ENCODE results near the gene KCNQ5. TPM values are rescaled to one million over a fixed set of nuclear protein-coding genes. Genes with fewer than 3 reads are reported as not detected.

The KCNQ5 gene
- total RNA-seq, 1 experiment from 2014 or later = not detected

DNA sequence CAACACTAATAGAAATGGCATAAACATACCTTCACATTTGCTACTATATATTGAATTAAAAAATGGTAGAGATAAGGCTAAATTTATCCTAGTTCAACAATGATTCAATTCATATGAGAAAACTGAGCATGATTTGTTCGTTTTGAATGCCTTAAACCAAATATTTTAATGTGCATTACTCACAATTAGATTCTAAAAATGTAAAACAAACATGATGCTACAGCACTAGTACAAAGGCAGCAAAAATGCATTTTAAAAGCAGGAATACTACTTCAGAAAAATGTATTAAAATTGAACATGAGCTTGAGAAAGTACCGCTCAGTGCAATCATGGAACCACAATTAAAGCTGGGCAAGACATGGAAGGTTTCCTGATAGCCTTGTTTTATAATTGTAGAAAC lies 195.3 kb downstream of the KCNQ5 start:
- intact Hi-C loops (cut with micrococcal nuclease) = no loop called here
- BruUV-seq (replicated peaks) = no TSS peak
- H3K27ac ChIP-seq (ENCODE audit: low read depth, low read length) = no peak overlapping the region

DNA sequence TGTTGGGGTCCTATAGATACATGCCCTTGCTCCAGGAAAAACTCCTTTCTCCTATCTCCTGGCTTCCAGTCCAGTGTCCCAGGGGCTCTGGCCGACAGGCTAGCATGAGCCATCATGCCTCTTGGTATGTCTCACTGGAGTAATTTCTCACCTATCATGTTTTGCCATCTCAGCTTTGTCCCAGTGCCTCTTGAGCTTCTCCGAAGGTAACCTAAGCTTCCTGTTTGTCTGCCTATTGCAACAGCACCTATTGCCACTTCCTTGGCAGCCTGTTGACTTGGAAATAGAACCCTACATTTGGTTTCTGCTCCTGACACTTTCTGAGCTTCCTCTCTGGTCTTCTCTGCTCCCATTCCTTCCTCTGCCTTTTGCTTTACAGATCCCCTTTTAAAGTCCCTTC lies 197.7 kb downstream of the KCNQ5 start:
- H3K4me2 ChIP-seq (ENCODE audit: low read length) = no peak overlapping the region
- no peak overlapping the region for H3K4me3 ChIP-seq (replicated peaks in 1 of 2; ENCODE audit: low read depth in 1 of 2, low read length in 2 of 2)
- no peak overlapping the region for H3K27ac ChIP-seq (ENCODE audit: low read depth, low read length)
- ChIA-PET RAD21 (ENCODE audit: low non-redundant PET in 1 of 2, low total read pairs in 2 of 2, uncharacterized antibody in 2 of 2, unreplicated experiment in 2 of 2) (no interaction called here), CTCF (no interaction called here), POLR2A (no interaction called here)
- no peak for TF ChIP-seq JUND (IDR thresholded peaks at IDR 0.05)
- TF ChIP-seq ZFX (IDR thresholded peaks at IDR 0.05) = no peak
- no peak for TF ChIP-seq ELF1 (IDR thresholded peaks at IDR 0.05; ENCODE audit: borderline replicate concordance, low read depth)
- TF ChIP-seq, protein P1, sequence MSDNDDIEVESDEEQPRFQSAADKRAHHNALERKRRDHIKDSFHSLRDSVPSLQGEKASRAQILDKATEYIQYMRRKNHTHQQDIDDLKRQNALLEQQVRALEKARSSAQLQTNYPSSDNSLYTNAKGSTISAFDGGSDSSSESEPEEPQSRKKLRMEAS (IDR thresholded peaks at IDR 0.05) = no peak
- TF ChIP-seq, protein P2, sequence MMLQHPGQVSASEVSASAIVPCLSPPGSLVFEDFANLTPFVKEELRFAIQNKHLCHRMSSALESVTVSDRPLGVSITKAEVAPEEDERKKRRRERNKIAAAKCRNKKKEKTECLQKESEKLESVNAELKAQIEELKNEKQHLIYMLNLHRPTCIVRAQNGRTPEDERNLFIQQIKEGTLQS (IDR thresholded peaks at IDR 0.05) = no peak
- no peak for TF ChIP-seq EGR1 (IDR thresholded peaks at IDR 0.05; ENCODE audit: low read depth)
- TF ChIP-seq, protein P3, sequence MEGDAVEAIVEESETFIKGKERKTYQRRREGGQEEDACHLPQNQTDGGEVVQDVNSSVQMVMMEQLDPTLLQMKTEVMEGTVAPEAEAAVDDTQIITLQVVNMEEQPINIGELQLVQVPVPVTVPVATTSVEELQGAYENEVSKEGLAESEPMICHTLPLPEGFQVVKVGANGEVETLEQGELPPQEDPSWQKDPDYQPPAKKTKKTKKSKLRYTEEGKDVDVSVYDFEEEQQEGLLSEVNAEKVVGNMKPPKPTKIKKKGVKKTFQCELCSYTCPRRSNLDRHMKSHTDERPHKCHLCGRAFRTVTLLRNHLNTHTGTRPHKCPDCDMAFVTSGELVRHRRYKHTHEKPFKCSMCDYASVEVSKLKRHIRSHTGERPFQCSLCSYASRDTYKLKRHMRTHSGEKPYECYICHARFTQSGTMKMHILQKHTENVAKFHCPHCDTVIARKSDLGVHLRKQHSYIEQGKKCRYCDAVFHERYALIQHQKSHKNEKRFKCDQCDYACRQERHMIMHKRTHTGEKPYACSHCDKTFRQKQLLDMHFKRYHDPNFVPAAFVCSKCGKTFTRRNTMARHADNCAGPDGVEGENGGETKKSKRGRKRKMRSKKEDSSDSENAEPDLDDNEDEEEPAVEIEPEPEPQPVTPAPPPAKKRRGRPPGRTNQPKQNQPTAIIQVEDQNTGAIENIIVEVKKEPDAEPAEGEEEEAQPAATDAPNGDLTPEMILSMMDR (IDR thresholded peaks at IDR 0.05 in 2 of 3, conservative IDR thresholded peaks at IDR 0.05 in 1 of 3; ENCODE audit: borderline replicate concordance in 1 of 3, insufficient read depth in 1 of 3, low read depth in 2 of 3, low read length in 2 of 3) = no peak
- no peak for TF ChIP-seq POLR2AphosphoS5 (IDR thresholded peaks at IDR 0.05; ENCODE audit: low read depth, low read length)
- TF ChIP-seq, protein P4, sequence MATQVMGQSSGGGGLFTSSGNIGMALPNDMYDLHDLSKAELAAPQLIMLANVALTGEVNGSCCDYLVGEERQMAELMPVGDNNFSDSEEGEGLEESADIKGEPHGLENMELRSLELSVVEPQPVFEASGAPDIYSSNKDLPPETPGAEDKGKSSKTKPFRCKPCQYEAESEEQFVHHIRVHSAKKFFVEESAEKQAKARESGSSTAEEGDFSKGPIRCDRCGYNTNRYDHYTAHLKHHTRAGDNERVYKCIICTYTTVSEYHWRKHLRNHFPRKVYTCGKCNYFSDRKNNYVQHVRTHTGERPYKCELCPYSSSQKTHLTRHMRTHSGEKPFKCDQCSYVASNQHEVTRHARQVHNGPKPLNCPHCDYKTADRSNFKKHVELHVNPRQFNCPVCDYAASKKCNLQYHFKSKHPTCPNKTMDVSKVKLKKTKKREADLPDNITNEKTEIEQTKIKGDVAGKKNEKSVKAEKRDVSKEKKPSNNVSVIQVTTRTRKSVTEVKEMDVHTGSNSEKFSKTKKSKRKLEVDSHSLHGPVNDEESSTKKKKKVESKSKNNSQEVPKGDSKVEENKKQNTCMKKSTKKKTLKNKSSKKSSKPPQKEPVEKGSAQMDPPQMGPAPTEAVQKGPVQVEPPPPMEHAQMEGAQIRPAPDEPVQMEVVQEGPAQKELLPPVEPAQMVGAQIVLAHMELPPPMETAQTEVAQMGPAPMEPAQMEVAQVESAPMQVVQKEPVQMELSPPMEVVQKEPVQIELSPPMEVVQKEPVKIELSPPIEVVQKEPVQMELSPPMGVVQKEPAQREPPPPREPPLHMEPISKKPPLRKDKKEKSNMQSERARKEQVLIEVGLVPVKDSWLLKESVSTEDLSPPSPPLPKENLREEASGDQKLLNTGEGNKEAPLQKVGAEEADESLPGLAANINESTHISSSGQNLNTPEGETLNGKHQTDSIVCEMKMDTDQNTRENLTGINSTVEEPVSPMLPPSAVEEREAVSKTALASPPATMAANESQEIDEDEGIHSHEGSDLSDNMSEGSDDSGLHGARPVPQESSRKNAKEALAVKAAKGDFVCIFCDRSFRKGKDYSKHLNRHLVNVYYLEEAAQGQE (IDR thresholded peaks at IDR 0.05; ENCODE audit: low read depth) = no peak
- H3K36me3 ChIP-seq (ENCODE audit: control insufficient read depth in 1 of 2, insufficient read depth in 2 of 2, low read length in 2 of 2) = no peaks in the 10 kb centered on the region
- no peaks in the 10 kb centered on the region for H3K4me1 ChIP-seq (ENCODE audit: control insufficient read depth in 1 of 2, insufficient read depth in 2 of 2, low read length in 2 of 2)
- no peaks in the 10 kb centered on the region; the same call in 1 of the 2 replicates for H4K20me1 ChIP-seq (ENCODE audit: insufficient read depth)
- H3K27me3 ChIP-seq (ENCODE audit: insufficient read depth, low read length) = no peaks in the 10 kb centered on the region; the same call in 1 of the 2 replicates
- ATAC-seq (no peak), DNase-seq (ENCODE audit: low read depth, low spot score) (no peak)
- no TSS peak for BruUV-seq (replicated peaks)
- H3K9me3 ChIP-seq (ENCODE audit: control insufficient read depth in 1 of 2, insufficient read depth in 1 of 2, low read depth in 1 of 2, low read length in 2 of 2) = no peaks in the 10 kb centered on the region
- H3K9me2 ChIP-seq (ENCODE audit: insufficient read depth) = no peaks in the 10 kb centered on the region
- H3K9ac ChIP-seq (ENCODE audit: low read length) = no peak overlapping the region
- intact Hi-C loops (cut with micrococcal nuclease) = no loop called here
- no peak overlapping the region for H2AFZ ChIP-seq (ENCODE audit: low read depth, low read length, poor library complexity, severe bottlenecking)
- H3K79me2 ChIP-seq (ENCODE audit: insufficient read depth, low read length) = no peaks in the 10 kb centered on the region

More for the DNA sequence above, 195.3 kb downstream of the KCNQ5 start:
- RAD21 ChIA-PET (ENCODE audit: low non-redundant PET in 1 of 2, low total read pairs in 2 of 2, uncharacterized antibody in 2 of 2, unreplicated experiment in 2 of 2) = no interaction called here
- no peak for DNase-seq (ENCODE audit: low read depth, low spot score)
- CTCF ChIA-PET = no interaction called here
- Histone ChIP-seq H3K4me1 (ENCODE audit: control insufficient read depth in 1 of 2, insufficient read depth in 2 of 2, low read length in 2 of 2) (no peaks in the 10 kb centered on the region), H3K79me2 (ENCODE audit: insufficient read depth, low read length) (no peaks in the 10 kb centered on the region), H3K4me3 (replicated peaks in 1 of 2; ENCODE audit: low read depth in 1 of 2, low read length in 2 of 2) (no peak overlapping the region), H4K20me1 (ENCODE audit: insufficient read depth) (no peaks in the 10 kb centered on the region), H3K9ac (ENCODE audit: low read length) (no peak overlapping the region), H3K9me2 (ENCODE audit: insufficient read depth) (no peaks in the 10 kb centered on the region), H3K9me3 (ENCODE audit: control insufficient read depth in 1 of 2, insufficient read depth in 1 of 2, low read depth in 1 of 2, low read length in 2 of 2) (no peaks in the 10 kb centered on the region), H3K27me3 (ENCODE audit: insufficient read depth, low read length) (no peaks in the 10 kb centered on the region; the same call in 1 of the 2 replicates), H3K36me3 (ENCODE audit: control insufficient read depth in 1 of 2, insufficient read depth in 2 of 2, low read length in 2 of 2) (no peaks in the 10 kb centered on the region), H3K4me2 (ENCODE audit: low read length) (no peak overlapping the region), H2AFZ (ENCODE audit: low read depth, low read length, poor library complexity, severe bottlenecking) (no peak overlapping the region)
- POLR2A ChIA-PET = no interaction called here
- no peak for TF ChIP-seq TCF7L2 (IDR thresholded peaks at IDR 0.05; ENCODE audit: borderline replicate concordance, extremely low read depth, insufficient read depth, insufficient read length)
- TF ChIP-seq FOSL1 (IDR thresholded peaks at IDR 0.05; ENCODE audit: low read depth) = no peak
- no peak for TF ChIP-seq ZNF274 (IDR thresholded peaks at IDR 0.05; ENCODE audit: low read depth, low read length)
- TF ChIP-seq ZFX (IDR thresholded peaks at IDR 0.05) = no peak
- no peak for TF ChIP-seq YY1 (IDR thresholded peaks at IDR 0.05; ENCODE audit: extremely low read depth, insufficient replicate concordance, low read depth, low read length)
- no peak for TF ChIP-seq EZH2 (IDR thresholded peaks at IDR 0.05)
- ATAC-seq = no peak

All from HCT116 (cell line).